ENCODE results near the gene PTPRT. TPM values are rescaled to one million over a fixed set of nuclear protein-coding genes. Genes with fewer than 3 reads are reported as not detected.
"Not testable (repeated sequence)": the region's sequence is repeated elsewhere in the genome, so short reads cannot be mapped to it uniquely, and the experiment has no call there.

Gene PTPRT
- total and polyA plus RNA-seq, 12 donors: 0.05 to 0.34 (median 0.16) TPM; not detected in 1

DNA sequence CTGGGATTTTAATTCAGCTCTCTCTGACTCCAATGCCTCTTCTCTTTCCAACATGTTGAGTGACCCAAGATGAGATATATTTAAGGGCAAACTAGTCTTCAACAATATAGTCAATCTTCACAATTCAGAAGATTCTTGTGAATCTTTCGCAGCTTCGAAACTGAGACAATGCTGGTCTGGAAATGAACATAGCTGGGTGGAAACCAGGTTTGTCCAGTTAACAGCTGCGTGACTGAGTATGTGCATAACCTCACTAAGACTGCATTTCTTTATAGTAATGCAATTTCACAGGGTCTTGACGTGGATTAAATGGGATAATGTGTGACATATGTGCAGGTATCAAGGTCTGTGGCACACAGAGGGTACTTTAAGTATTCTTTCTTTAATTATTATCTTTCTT is 18.9 kb downstream of the PTPRT start:
- 68 to 77% (median 71%) methylated on average over 4 of the region's 4 CpGs for WGBS, 4 donors
- intact Hi-C loops (cut with DNase I): no loop called here
- no peaks in the 10 kb centered on the region for H3K27me3 ChIP-seq
- DNase-seq: no peak
- H3K36me3 ChIP-seq (replicated peaks in 1 of 2): no peaks in the 10 kb centered on the region
- TF ChIP-seq, protein P1, sequence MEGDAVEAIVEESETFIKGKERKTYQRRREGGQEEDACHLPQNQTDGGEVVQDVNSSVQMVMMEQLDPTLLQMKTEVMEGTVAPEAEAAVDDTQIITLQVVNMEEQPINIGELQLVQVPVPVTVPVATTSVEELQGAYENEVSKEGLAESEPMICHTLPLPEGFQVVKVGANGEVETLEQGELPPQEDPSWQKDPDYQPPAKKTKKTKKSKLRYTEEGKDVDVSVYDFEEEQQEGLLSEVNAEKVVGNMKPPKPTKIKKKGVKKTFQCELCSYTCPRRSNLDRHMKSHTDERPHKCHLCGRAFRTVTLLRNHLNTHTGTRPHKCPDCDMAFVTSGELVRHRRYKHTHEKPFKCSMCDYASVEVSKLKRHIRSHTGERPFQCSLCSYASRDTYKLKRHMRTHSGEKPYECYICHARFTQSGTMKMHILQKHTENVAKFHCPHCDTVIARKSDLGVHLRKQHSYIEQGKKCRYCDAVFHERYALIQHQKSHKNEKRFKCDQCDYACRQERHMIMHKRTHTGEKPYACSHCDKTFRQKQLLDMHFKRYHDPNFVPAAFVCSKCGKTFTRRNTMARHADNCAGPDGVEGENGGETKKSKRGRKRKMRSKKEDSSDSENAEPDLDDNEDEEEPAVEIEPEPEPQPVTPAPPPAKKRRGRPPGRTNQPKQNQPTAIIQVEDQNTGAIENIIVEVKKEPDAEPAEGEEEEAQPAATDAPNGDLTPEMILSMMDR (IDR thresholded peaks at IDR 0.05): no peak
- no peak for TF ChIP-seq POLR2A (IDR thresholded peaks at IDR 0.05)
- no peak overlapping the region for H3K4me3 ChIP-seq
- no peak overlapping the region for H3K27ac ChIP-seq
- H3K4me1 ChIP-seq (replicated peaks in 1 of 2): no peaks in the 10 kb centered on the region
- H3K9me3 ChIP-seq (replicated peaks in 1 of 3): no peaks in the 10 kb centered on the region

DNA sequence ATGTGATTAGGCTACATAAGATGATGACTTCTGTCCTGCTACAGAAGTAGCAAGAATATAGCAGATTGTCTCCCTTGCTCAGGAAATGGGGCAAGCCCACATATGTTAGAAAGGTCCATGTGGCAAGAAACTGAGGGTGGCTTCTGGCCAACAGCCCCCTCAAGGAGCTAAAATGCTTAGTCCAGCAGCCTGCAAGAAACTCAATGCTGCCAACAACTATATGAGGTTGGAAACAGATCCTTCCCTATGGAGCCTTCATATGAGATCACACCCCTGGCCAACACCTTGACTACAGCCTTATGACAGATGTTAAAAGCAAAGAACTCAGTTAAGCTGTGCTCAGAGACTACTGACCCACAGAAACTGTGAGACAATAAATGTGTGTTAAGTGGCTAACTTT is 22.1 kb downstream of the PTPRT start:
- Histone ChIP-seq H3K27me3 (no peaks in the 10 kb centered on the region), H3K9me3 (replicated peaks in 1 of 3) (no peaks in the 10 kb centered on the region), H3K27ac (no peak overlapping the region), H3K4me3 (no peak overlapping the region), H3K36me3 (replicated peaks in 1 of 2) (no peaks in the 10 kb centered on the region), H3K4me1 (replicated peaks in 1 of 2) (no peaks in the 10 kb centered on the region)
- TF ChIP-seq, protein P1 (IDR thresholded peaks at IDR 0.05): no peak
- TF ChIP-seq POLR2A (IDR thresholded peaks at IDR 0.05): no peak
- no peak for DNase-seq
- intact Hi-C loops (cut with DNase I): no loop called here

DNA sequence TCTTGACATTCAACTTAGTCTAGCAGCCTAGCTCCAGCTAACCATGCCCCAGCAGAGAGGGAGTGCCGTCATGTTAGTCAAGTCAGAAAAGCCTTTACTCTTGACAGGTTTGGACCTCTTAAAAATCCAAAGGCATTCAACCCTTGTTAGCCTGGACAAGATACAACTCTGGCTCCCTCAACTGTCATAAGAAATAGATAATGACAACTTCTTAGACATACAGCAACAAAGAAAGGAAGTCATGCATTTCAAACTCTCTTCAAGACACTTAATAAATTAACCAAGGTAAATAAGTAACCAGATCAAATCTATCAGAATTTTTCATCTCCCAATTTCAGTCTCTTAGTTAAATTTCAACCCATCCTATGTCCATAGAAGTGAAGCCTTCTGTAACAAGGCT is 22.7 kb downstream of the PTPRT start:
- Histone ChIP-seq H3K27me3 (no peaks in the 10 kb centered on the region), H3K9me3 (replicated peaks in 1 of 3) (no peaks in the 10 kb centered on the region), H3K4me1 (replicated peaks in 1 of 2) (no peaks in the 10 kb centered on the region), H3K4me3 (no peak overlapping the region), H3K27ac (no peak overlapping the region), H3K36me3 (replicated peaks in 1 of 2) (no peaks in the 10 kb centered on the region)
- DNase-seq: no peak
- no peak for TF ChIP-seq POLR2A (IDR thresholded peaks at IDR 0.05)
- TF ChIP-seq, protein P1 (IDR thresholded peaks at IDR 0.05): no peak
- 47 to 71% (median 65%) methylated on average over 1 of the region's 1 CpG for WGBS, 4 donors
- intact Hi-C loops (cut with DNase I): no loop called here

DNA sequence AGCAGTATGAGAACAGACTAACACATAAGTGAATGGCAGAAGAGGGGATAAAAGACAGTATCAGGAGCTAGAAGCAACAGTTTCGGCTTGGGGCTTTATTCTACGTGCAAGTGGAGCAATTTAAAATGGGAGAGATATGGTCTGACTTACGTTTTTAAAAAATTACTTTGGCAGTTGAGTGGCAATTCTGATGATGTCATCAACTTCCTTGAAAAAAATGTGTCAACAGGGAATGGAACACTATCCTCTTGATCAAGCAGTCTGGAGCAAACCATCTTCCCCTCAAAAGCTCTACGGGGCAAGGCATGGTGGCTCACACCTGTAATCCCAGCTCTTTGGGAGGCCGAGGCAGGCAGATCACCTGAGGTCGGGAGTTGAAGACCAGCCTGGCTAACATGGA is 24.1 kb downstream of the PTPRT start:
- no peak for DNase-seq
- Histone ChIP-seq H3K4me1 (replicated peaks in 1 of 2) (no peaks in the 10 kb centered on the region), H3K27me3 (no peaks in the 10 kb centered on the region), H3K27ac (no peak overlapping the region), H3K4me3 (no peak overlapping the region), H3K36me3 (replicated peaks in 1 of 2) (no peaks in the 10 kb centered on the region), H3K9me3 (replicated peaks in 1 of 3) (no peaks in the 10 kb centered on the region)
- TF ChIP-seq, protein P1 (IDR thresholded peaks at IDR 0.05): no peak
- no peak for TF ChIP-seq POLR2A (IDR thresholded peaks at IDR 0.05)
- 78 to 88% (median 84%) methylated on average over 6 of the region's 6 CpGs for WGBS, 4 donors
- intact Hi-C loops (cut with DNase I): no loop called here

DNA sequence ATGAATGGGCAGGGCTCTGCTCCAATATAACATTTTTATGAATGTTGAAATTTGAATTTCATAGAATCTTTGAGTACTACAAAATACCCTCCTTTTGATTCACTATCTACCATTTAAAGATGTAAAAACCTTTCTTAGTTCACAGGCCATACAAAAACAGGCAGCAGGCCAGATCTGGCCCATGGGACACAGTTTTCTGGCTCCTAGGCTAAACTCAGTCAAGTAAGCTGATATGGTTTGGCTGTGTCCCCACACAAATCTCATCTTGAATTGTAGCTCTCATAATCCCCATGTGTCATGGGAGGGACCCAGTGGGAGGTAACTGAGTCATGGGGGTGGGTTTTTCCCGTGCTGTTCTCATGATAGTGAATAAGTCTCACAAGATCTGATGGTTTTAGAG is 25.0 kb downstream of the PTPRT start:
- H3K27me3 ChIP-seq; H3K9me3 ChIP-seq (replicated peaks in 1 of 3); DNase-seq; H3K36me3 ChIP-seq (replicated peaks in 1 of 2); H3K27ac ChIP-seq; intact Hi-C loops (cut with DNase I); H3K4me1 ChIP-seq (replicated peaks in 1 of 2); H3K4me3 ChIP-seq: not testable (repeated sequence)
- WGBS, 4 donors: 66 to 75% (median 75%) methylated on average over 1 of the region's 1 CpG
